ENCODE data around the gene TEX19. TPM values are rescaled to one million over a fixed set of nuclear protein-coding genes. Genes with fewer than 3 reads are reported as not detected.

The TEX19 gene
- total RNA-seq, 1 donor: under 0.01 TPM

DNA sequence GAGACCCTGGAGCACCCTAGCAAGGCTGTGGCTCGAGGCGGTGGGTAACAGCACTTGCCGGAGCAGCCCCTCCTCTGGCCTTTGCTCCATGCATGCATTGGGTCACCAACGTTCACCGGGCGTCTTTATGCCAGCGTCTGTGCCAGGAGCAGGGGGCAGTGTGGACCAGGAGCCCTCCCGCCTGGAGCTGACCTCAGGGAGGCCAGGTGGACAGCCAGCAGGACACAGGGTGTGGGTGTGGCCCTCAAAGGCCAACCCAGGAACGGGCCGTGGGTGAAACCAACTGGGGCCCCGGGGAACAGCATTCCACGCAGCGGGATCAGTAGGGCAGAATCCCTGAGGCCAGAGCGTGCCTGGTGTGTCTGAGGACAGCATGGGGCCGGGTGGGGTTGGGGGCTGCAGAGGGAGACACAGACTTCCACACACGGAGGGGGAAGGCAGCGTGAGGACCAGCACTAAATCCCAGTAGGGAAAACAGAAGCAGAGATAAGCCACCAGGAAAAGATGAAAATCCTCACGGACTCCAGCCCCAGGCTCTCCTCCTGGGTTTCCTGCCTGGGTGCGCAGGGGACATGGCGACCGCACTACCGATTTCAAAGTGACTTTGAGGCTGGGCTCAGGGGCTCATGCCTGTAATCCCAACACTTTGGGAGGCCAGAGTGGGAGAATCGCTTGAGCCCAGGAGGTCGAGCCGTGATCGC is 38.8 kb upstream of the TEX19 start:
- H3K9me3 ChIP-seq (ENCODE audit: low read depth, low read length): no peaks in the 10 kb centered on the region
- H2AFZ ChIP-seq (ENCODE audit: low read length): no peak overlapping the region
- H3K36me3 ChIP-seq (ENCODE audit: insufficient read depth, low read length): no peaks in the 10 kb centered on the region
- H3K4me2 ChIP-seq (ENCODE audit: insufficient read depth, low read length): no peak overlapping the region
- H3K27ac ChIP-seq (ENCODE audit: low read depth, low read length): no peak overlapping the region
- peaks cover 20% of the 10 kb centered on the region for H3K27me3 ChIP-seq (ENCODE audit: insufficient read depth, low read length)
- H4K20me1 ChIP-seq (ENCODE audit: insufficient read depth, low read length): no peaks in the 10 kb centered on the region
- TF ChIP-seq, protein P1, sequence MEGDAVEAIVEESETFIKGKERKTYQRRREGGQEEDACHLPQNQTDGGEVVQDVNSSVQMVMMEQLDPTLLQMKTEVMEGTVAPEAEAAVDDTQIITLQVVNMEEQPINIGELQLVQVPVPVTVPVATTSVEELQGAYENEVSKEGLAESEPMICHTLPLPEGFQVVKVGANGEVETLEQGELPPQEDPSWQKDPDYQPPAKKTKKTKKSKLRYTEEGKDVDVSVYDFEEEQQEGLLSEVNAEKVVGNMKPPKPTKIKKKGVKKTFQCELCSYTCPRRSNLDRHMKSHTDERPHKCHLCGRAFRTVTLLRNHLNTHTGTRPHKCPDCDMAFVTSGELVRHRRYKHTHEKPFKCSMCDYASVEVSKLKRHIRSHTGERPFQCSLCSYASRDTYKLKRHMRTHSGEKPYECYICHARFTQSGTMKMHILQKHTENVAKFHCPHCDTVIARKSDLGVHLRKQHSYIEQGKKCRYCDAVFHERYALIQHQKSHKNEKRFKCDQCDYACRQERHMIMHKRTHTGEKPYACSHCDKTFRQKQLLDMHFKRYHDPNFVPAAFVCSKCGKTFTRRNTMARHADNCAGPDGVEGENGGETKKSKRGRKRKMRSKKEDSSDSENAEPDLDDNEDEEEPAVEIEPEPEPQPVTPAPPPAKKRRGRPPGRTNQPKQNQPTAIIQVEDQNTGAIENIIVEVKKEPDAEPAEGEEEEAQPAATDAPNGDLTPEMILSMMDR (IDR thresholded peaks at IDR 0.05; ENCODE audit: extremely low read depth, low read depth, low read length): no peak
- H3K4me1 ChIP-seq (ENCODE audit: insufficient read depth, low read length): no peaks in the 10 kb centered on the region
- H3K79me2 ChIP-seq (ENCODE audit: insufficient read depth, low read length): no peaks in the 10 kb centered on the region
- no peak overlapping the region for H3K4me3 ChIP-seq (ENCODE audit: insufficient read depth, low read length)
- peak; percentile 86 for DNase-seq (ENCODE audit: insufficient read length, low spot score, missing footprints)

DNA sequence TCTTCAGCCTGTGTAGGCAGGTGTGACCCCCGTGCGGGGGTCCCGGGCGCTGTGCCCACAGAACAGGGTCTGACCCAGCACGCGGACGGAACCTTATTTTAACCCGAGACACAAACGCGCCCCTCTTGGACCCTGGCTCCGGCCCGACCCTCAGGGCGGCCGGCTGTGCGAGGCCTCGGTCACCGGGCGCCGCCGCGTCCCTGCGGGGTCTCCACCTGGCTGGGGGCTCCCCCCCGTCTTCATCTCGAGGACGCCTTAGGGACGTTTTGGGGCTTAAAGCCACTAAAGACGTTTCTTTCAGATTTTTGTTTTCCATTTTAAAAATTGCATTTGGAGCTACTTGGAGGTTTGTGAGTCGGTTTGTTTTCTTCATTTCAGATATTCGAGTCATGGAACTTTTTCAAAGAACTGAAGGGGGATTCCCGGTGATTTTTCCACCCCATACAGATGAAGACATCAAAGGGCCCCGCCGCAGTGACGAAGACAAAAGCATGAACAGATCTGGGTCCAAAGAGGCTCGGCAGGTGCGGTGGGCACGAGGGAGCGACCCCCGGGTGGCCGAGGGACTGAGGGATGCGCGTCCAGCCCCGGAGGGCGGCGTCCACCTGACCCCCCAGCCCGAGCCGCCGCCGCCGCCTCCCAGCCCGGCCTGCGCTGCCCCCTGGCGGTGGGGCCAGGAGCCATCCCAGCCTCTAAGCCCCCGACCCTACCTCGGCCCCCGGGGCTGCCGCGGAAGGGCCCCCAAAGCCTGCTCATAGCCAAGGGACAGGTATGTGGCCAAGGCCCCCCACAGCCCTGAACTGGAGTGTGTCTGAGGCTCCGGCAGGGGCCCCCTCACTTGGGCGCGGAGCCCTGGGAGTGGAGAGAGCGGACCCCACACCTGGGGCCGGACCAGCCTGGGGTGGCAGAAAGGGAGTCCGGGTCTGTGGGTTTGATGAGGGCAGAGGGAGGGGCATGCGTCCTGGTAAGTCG is 37.8 kb upstream of the TEX19 start:
- H3K4me2 ChIP-seq (ENCODE audit: insufficient read depth, low read length): peak overlapping the region; percentile 16
- no peaks in the 10 kb centered on the region for H3K36me3 ChIP-seq (ENCODE audit: insufficient read depth, low read length)
- no peaks in the 10 kb centered on the region for H3K9me3 ChIP-seq (ENCODE audit: low read depth, low read length)
- TF ChIP-seq, protein P1 (IDR thresholded peaks at IDR 0.05; ENCODE audit: extremely low read depth, low read depth, low read length): peak; percentile 57
- no peak overlapping the region for H3K27ac ChIP-seq (ENCODE audit: low read depth, low read length)
- no peaks in the 10 kb centered on the region for H3K79me2 ChIP-seq (ENCODE audit: insufficient read depth, low read length)
- H4K20me1 ChIP-seq (ENCODE audit: insufficient read depth, low read length): no peaks in the 10 kb centered on the region
- no peak overlapping the region for H3K4me3 ChIP-seq (ENCODE audit: insufficient read depth, low read length)
- DNase-seq (ENCODE audit: insufficient read length, low spot score, missing footprints): peak; percentile 97
- no peaks in the 10 kb centered on the region for H3K4me1 ChIP-seq (ENCODE audit: insufficient read depth, low read length)
- no peak overlapping the region for H2AFZ ChIP-seq (ENCODE audit: low read length)
- peaks cover 11% of the 10 kb centered on the region for H3K27me3 ChIP-seq (ENCODE audit: insufficient read depth, low read length)

DNA sequence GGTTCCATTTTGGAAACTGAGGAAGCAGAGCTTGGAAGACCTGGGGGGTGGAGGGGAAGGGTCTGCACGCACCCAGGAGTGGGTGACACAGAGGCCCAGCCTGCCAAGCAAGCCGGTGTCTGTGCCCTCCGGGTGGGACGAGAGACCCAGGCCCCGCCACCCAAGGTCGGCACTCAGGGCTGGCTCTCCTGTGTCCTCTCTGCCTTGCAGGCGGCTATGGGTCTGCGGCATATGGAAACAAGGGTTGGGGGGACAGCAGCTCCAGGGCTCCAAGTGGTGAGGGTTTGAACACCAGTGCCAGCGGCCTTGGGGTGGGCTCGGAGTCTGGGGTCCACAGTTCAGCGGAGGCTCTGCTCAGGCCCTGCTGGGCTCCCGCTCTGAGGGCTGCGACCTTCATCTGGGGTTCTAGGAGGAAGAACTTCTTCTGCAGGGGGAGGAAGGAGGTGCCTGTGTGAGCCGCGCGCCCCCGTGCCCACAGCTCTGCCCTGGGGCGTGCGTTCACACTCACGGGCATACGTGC is 37.0 kb upstream of the TEX19 start:
- peaks cover 3% of the 10 kb centered on the region for H3K27me3 ChIP-seq (ENCODE audit: insufficient read depth, low read length)

More for the DNA sequence above, 37.0 kb upstream of the TEX19 start:
- Histone ChIP-seq H3K36me3 (ENCODE audit: insufficient read depth, low read length) (no peaks in the 10 kb centered on the region), H3K4me1 (ENCODE audit: insufficient read depth, low read length) (no peaks in the 10 kb centered on the region), H3K4me3 (ENCODE audit: insufficient read depth, low read length) (no peak overlapping the region), H4K20me1 (ENCODE audit: insufficient read depth, low read length) (no peaks in the 10 kb centered on the region), H3K9me3 (ENCODE audit: low read depth, low read length) (no peaks in the 10 kb centered on the region), H3K79me2 (ENCODE audit: insufficient read depth, low read length) (no peaks in the 10 kb centered on the region), H2AFZ (ENCODE audit: low read length) (no peak overlapping the region), H3K4me2 (ENCODE audit: insufficient read depth, low read length) (no peak overlapping the region), H3K27ac (ENCODE audit: low read depth, low read length) (no peak overlapping the region)
- no peak for DNase-seq (ENCODE audit: insufficient read length, low spot score, missing footprints)
- TF ChIP-seq, protein P1 (IDR thresholded peaks at IDR 0.05; ENCODE audit: extremely low read depth, low read depth, low read length): no peak

All from osteoblast (primary cell).